ENCODE measurements around the gene PGM3.

Gene PGM3

GRCh38 chr6:83182114-83182513, 11.0 kb downstream of the PGM3 start:
- DNase-seq, result no peak

DNA sequence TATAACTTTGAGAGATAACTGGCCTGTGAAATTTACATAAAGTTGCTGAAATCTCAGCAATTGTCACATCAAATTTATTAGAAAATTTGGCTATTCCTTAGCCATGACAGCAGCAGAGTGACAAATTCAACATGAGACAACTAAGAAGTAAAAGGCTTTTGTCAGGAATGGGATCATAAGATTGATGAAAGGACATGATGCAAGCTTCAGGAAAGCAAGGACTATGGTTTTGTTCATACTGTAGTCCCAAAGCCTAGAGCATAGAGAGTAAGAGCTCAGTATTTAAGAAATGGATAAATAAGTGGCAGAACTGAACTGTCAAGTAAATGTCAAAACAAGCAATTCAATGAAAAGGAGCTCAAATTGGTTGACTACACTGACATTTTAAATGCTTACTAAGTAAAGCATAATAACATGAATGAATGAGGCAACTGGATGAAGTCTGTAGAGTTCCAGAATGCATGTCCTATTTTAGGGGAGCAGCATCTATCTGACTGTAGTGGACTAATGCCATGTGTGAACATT, 12.6 kb downstream of the PGM3 start:
- DNase-seq, result no peak

GRCh38 chr6:83176246-83176645, 16.8 kb downstream of the PGM3 start:
- DNase-seq, result no peak

- no peak for DNase-seq
Measured at GRCh38 chr6:83169511-83169910, 23.6 kb downstream of the PGM3 start.

- no peak for DNase-seq
Measured at GRCh38 chr6:83169106-83169505, 24.0 kb downstream of the PGM3 start.

DNA sequence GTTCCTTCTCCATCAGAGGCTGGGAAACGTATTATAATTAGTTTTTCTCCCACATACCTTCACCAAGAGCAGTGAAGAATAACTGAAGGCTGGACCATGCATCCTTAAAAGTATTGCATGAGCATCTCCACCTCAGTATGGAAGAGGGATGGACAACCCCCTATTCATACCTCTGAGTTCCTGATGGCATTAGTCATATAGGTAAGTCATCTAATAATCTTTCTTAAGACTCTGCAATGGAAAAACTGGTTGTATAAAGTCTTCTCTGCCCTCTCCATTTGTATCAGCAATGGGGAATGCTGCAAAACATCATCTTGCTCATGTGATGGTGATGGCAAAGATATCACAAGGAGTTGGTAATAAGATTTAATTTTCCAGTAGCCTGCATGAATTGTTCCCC, 24.5 kb downstream of the PGM3 start:
- DNase-seq, result no peak

DNA sequence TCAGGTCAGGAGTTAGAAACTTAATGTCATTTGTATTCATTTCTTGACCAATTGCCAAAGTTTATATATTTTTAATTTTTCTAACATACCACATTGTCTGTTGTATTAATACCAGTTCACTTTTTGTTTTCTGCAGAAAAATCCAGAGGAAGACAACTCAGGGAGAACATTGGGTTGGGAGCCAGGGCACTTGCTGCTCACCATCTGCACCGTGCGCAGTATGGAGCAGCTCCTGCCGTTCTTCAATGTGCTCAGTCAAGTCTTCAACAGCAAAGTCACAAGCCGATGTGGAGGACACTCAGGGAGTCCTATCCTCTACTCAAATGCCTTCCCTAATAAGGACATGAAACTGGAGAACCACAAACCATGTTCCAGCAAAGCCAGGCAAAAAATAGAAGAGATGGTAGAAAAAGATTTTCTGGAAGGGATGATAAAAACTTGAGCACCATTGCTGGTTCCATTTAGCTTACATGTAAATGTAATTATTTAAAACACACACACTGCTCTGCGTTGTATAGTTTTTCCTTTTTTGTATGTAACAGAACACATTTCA, 25.3 kb downstream of the PGM3 start:
- DNase-seq, result no peak

DNA sequence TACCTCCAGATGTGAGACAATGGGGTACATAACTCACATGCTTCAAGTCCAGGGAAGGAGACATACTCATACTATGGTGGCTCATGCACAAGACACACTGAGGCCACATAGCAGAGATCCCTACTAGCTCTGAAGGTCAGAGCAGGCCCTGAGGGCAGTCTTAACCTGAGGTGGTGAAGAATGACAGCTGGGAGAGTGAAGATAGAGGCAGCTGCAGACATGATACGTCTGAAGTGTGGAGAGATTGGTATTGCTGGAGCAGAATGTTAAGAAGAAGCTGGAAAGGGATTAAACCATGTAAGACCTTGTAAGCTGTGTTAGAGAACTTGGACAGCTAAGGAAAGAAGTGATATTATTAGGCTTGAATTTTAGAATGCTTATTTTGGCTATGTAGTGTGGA, 32.9 kb downstream of the PGM3 start:
- no peak for DNase-seq

DNA sequence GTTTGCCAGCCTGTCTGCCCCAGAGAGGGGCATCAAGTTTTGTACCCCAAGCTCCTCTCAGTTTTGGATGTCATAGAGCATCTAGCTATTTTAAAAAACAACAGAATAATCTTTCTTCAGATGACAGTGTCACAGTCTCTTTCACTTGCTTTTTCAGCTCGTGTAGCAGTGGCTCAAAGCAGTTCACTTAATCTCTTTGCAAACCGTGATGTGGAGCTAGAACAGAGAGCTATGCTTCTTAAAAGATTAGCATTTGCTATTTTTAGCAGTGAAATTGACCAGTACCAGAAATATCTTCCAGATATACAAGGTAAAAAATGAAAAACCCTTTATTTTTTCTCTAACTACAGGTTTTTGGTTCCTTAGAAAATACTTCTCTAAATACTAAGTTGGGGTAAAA, 37.3 kb downstream of the PGM3 start:
- DNase-seq, result no peak

DNA sequence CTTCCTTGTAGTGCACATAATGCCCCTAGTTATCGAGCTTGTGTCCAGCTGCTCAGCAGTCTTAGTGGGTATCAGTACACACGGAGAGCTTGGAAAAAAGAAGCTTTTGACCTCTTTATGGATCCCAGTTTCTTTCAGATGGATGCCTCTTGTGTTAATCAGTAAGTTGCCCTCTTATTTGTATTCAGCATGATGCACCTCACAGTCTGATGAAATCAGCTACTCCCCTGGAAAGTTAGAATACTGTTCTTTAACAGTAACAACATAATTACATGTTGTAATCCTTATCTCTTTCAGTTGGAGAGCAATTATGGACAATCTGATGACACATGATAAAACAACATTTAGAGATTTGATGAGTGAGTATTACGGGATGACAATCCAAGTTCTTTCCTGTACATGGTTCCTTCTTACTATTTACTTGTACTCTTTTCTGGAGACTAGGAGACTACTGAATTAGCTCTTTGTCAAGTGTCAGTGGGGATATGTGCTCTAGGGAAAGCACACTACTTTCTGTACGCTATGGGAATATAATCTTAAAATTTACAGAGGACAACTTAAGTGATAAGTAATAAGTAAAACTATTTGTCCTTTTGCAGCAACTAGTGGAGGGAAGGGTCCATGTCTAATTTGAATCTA, 39.1 kb downstream of the PGM3 start:
- no peak for DNase-seq

DNA sequence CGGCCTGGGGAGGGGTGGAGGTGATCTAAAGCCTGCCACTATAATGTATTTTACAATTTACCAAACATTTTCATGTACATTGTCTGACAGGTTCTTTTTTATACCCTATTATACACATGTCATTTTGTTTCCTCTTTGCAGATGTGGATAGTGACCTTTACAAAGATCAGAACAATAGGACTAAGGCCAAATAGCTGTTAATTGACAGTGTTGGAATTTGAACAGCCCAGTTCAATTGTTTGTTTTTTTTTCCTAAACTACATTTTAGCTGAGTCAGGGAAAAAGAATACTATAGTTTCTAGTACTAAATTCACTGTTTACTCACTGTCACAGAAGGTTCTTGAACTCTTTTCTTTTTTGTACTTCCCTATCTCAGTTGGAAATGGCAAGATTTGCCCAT, 40.2 kb downstream of the PGM3 start:
- no peak for DNase-seq

- DNase-seq, result no peak
Measured at GRCh38 chr6:83151114-83151513, 42.0 kb downstream of the PGM3 start.

GRCh38 chr6:83138758-83139157, 54.3 kb downstream of the PGM3 start:
- no peak for DNase-seq

DNA sequence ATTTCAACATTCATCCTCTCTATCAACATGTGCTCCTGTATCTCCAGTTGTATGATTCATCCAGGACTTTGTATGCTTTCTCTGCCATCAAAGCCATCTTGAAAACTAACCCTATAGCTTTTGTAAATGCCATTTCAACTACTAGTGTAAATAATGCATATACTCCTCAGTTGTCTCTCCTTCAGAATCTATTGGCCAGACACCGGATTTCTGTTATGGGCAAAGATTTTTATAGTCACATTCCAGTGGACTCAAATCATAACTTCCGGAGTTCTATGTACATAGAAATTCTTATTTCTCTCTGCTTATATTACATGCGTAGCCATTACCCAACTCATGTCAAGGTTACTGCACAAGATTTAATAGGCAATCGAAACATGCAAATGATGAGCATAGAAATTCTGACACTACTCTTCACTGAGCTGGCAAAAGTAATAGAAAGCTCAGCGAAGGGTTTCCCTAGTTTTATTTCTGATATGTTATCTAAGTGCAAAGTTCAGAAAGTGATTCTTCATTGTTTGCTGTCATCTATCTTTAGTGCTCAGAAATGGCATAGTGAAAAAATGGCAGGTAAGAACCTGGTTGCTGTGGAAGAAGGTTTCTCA, 54.8 kb downstream of the PGM3 start:
- DNase-seq, result no peak

DNA sequence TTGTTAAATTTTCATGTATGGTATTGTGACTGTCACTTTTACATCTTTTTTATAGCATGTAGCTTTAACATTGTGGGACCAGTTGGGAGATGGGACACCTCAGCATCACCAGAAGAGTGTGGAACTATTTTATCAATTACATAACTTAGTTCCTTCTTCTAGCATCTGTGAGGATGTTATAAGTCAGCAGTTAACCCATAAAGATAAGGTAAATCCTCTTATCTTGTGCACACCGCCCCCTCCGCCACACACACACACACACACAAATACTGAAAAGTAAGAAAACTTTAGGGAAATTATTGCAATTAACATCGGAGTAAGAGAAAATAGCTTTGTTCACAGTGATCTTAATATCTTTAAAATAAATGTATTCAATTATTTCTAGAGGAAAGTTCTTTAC, 60.9 kb downstream of the PGM3 start:
- no peak for DNase-seq

- DNase-seq, result no peak
Measured at GRCh38 chr6:83127976-83128375, 65.1 kb downstream of the PGM3 start.

GRCh38 chr6:83127258-83127657, 65.8 kb downstream of the PGM3 start:
- DNase-seq, result no peak

- DNase-seq, result no peak
Measured at GRCh38 chr6:83126807-83127206, 66.3 kb downstream of the PGM3 start.

- no peak for DNase-seq
Measured at GRCh38 chr6:83126223-83126622, 66.8 kb downstream of the PGM3 start.

DNA sequence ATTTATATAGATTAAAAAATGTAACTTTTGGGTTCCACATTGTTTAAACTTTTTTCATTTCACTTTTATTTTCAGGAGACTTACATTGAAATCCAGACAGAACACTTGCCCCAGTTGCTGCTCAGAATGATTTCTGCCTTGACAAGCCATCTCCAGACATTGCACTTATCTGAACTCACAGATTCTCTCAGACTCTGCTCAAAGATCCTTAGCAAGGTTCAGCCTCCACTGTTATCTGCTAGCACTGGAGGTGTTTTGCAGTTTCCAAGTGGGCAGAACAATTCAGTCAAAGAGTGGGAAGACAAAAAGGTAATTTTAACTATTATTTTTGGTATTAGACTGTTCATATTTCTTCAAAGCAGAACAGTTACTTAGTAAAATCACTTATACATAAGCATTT, 67.6 kb downstream of the PGM3 start:
- no peak for DNase-seq

DNA sequence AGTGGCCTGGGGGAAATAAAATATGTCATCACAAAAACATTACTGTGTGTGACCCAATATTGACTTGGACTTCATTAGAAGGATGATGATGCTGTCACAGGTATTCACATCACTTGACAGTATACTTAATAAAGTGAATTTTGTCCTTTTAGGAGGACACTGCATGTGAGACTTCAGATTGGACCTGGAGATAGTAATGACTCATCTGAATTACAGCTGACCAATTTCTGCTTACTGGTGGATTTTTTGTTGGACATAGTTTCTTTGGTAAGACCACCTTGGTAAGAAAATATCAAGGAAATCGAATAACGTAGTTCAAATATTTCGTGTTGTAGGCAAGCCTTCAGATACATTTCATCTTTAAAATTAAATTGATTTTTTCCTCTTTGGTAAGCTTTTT, 68.5 kb downstream of the PGM3 start:
- DNase-seq, result no peak

DNA sequence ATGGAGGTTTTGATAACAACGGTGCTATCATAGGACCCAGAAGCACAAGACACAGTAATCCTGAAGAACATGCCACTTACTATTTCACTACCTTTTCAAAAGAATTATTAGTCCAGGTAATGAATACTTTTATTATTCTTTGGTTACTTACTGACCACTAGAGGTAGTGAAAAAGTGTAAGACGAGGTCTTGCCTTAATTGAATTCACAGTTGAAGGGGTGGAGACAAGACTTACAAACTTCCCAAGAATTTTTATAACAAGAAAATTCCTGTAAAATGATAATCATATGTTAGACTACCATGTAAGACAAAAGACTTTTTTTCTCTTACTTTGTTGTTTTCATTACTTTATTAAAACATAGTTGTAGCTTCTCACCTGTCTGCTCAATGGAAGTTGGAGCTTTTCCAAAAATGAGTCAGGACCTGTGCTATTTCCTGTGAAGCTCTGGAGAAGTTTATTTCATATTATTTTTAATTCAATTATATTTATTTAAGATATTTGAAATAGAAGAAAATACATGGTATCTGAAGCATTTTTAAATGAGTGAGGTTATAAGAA, 73.2 kb downstream of the PGM3 start:
- no peak for DNase-seq

GRCh38 chr6:83117802-83118201, 75.3 kb downstream of the PGM3 start:
- no peak for DNase-seq
